NCI-H2107 treated with DMSO at 0.1 percent for 48 hours (cell line): ENCODE measurements around the gene MEF2C.

Experiments used
- DNase-seq: peaks from one replicate; lab custom pipeline; 2025; ENCODE audit not compliant: unreplicated experiment; lab: John Stamatoyannopoulos, UW

The MEF2C gene

GRCh38 chr5:88690409-88691229, 192.4 kb downstream of the MEF2C start:
- DNase-seq, result peak; percentile 4

GRCh38 chr5:88689668-88690408, 193.1 kb downstream of the MEF2C start:
- DNase-seq, result no peak

- no peak for DNase-seq
These were observed 193.9 kb downstream of the MEF2C start for GRCh38 chr5:88688984-88689667.

GRCh38 chr5:88688156-88688983, 194.6 kb downstream of the MEF2C start:
- DNase-seq, result no peak

- DNase-seq, result no peak
These were observed 195.5 kb downstream of the MEF2C start for GRCh38 chr5:88687373-88687911.

GRCh38 chr5:88686726-88687125, 196.3 kb downstream of the MEF2C start:
- no peak for DNase-seq

GRCh38 chr5:88685591-88686541, 197.1 kb downstream of the MEF2C start:
- DNase-seq, result no peak

GRCh38 chr5:88683506-88684135, 199.4 kb downstream of the MEF2C start:
- DNase-seq, result peak; percentile 42

- DNase-seq, result no peak
These were observed 200.1 kb downstream of the MEF2C start for GRCh38 chr5:88682881-88683361.

- no peak for DNase-seq
These were observed 200.9 kb downstream of the MEF2C start for GRCh38 chr5:88682131-88682530.

- no peak for DNase-seq
These were observed 201.7 kb downstream of the MEF2C start for GRCh38 chr5:88681211-88681803.

GRCh38 chr5:88680253-88681132, 202.5 kb downstream of the MEF2C start:
- no peak for DNase-seq

- DNase-seq, result no peak
These were observed 203.3 kb downstream of the MEF2C start for GRCh38 chr5:88679638-88680037.

GRCh38 chr5:88678770-88679381, 204.1 kb downstream of the MEF2C start:
- no peak for DNase-seq

GRCh38 chr5:88677943-88678769, 204.8 kb downstream of the MEF2C start:
- DNase-seq, result no peak

- no peak for DNase-seq
These were observed 205.5 kb downstream of the MEF2C start for GRCh38 chr5:88677376-88677895.
